Astrocyte (in vitro differentiated cells and primary cell): ENCODE data around the gene KLF15.

ENCODE experiments used
- EZH2 ChIP-seq: IDR thresholded peaks from 2 replicates; pipeline ENCODE4 v1.6.1; 2012; ENCODE audit warnings: mild to moderate bottlenecking, low read length, inconsistent platforms; ENCODE audit not compliant: insufficient read depth
- TF ChIP-seq, protein P1 (sequence below): IDR thresholded peaks from 2 replicates; pipeline ENCODE4 v1.5.1; 2011; ENCODE audit warnings: low read depth, mild to moderate bottlenecking, inconsistent platforms, low read length, moderate library complexity; ENCODE audit not compliant: insufficient read depth

- TF ChIP-seq, protein P1, sequence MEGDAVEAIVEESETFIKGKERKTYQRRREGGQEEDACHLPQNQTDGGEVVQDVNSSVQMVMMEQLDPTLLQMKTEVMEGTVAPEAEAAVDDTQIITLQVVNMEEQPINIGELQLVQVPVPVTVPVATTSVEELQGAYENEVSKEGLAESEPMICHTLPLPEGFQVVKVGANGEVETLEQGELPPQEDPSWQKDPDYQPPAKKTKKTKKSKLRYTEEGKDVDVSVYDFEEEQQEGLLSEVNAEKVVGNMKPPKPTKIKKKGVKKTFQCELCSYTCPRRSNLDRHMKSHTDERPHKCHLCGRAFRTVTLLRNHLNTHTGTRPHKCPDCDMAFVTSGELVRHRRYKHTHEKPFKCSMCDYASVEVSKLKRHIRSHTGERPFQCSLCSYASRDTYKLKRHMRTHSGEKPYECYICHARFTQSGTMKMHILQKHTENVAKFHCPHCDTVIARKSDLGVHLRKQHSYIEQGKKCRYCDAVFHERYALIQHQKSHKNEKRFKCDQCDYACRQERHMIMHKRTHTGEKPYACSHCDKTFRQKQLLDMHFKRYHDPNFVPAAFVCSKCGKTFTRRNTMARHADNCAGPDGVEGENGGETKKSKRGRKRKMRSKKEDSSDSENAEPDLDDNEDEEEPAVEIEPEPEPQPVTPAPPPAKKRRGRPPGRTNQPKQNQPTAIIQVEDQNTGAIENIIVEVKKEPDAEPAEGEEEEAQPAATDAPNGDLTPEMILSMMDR = no peak
- no peak for TF ChIP-seq EZH2
Observed at GRCh38 chr3:126304704-126305103, 52.5 kb downstream of the KLF15 start.
